Activated T-cell treated with anti-CD3 and anti-CD28 coated beads, Interleukin-2, amount 50 U/mL, for 48 hours (primary cell): ENCODE results near the gene EAF1.

Source experiments
- DNase-seq, 2 experiments: peaks; one replicate each; pipeline ENCODE4 v3.0.0-alpha.2; 2020

EAF1 gene

DNA sequence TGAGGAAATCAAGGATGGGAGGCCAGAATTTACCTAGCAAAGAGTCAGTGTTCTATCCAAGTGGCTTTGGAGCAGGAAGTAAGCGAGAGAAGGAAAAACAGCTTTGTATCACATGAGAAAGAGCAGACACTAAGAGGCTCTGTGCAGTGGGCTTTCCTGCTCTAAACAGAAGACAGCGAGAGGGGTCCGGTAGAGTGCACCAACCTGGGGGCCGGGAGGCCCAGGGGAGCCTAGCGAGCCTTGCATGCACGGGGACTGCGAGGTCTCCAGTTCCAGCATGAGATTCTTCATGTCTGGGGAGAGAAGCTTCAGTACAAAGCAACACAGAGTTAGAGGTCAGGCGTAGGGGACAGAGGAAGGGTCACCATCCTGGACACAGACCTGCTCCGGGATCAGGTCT, 60.6 kb downstream of the EAF1 start:
- no peak for DNase-seq

DNA sequence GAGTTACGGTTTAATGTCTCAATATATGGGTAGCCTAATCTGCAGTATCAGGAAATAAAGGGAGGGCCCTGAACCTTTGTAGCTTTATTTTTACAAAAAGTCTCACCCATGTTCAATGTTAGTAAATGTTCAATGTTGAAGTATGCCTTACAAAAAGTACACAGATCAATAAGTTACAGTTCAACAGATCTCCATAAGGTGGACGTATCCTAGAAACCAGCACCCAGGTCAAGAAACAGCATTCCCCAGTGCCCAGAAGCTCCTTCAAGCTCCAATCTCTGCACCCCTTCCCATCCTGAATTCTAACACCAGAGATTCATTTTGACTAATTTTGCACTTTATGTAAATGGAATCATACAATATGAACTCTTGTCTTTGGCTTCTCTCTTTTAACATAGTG, 62.8 kb downstream of the EAF1 start:
- DNase-seq = no peak

DNA sequence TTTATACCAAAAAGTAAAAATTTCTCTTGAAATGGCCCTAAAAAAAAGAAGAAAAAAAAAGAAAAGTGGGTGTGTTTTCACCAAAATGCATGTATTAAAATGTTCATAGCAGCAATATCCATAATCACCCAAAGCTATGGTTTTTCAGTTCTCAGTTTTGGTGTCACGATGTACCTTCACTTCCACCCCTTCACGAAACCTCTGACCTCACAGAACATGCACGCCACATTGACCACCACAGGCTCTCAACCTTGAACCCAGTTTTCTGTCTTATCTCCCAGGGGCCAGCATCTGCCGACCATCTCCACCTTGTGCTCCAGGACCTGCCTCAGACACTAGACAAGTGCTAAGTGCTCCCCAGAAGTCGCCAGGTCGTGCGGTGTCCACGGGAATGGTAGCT, 63.7 kb downstream of the EAF1 start:
- no peak for DNase-seq
